GM12878 (cell line): Measurements from ENCODE around the gene NCR2. TPM values are rescaled to one million over a fixed set of nuclear protein-coding genes. Genes with fewer than 3 reads are reported as not detected.

ENCODE experiments used
- ATAC-seq: fragments of 200-7000 bp; cut with Tn5 transposase; 3 replicates; pipeline ENCODE4 v1.9.1; 2020; ENCODE audit warnings: mild to moderate bottlenecking, moderate library complexity
- BruUV-seq: library from RNA; stranded (reverse); fragments of 400-500 nt; replicated peaks from 2 replicates; lab custom pipeline; 2021; lab: Mats Ljungman, UMichigan
- CTCF ChIA-PET: fragments of 300-600 bp; sonication (Branson Sonifier 250); formaldehyde crosslinking; extraction: SDS; loops from one replicate; lab custom pipeline; 2021; ENCODE audit warnings: inconsistent platforms; lab: Yijun Ruan, JAX
- POLR2A ChIA-PET: fragments of 350-600 bp; formaldehyde crosslinking; extraction: SDS; loops from one replicate; lab custom pipeline; 2021; ENCODE audit warnings: inconsistent platforms; lab: Charles Lee
- RAD21 ChIA-PET: fragments of 300-600 bp; sonication (Branson Sonifier 250); formaldehyde crosslinking; loops from one replicate; lab custom pipeline; 2023; ENCODE audit warnings: antibody characterized with exemption; ENCODE audit not compliant: unreplicated experiment; lab: Charles Lee
- SMC1A ChIA-PET: fragments of 300-600 bp; sonication (Branson Sonifier 250); formaldehyde crosslinking; loops from one replicate; lab custom pipeline; 2023; ENCODE audit not compliant: unreplicated experiment, uncharacterized antibody; lab: Charles Lee
- DNase-seq: peaks from one replicate; pipeline ENCODE4 v3.0.0-alpha.2; 2011; ENCODE audit warnings: low read depth, low spot score
- FAIRE-seq: peaks from 3 replicates; lab custom pipeline; 2011; peaks lifted over from hg19 to GRCh38; lab: Jason Lieb, UNC
- H2AFZ ChIP-seq: 2 replicates; pipeline ENCODE4 v1.6.0; 2011; ENCODE audit warnings: low read depth, low read length, control low read depth; ENCODE audit not compliant: control insufficient read depth
- H3K27ac ChIP-seq: 2 replicates; pipeline ENCODE4 v1.5.1; 2011; ENCODE audit warnings: control low read depth; ENCODE audit not compliant: control insufficient read depth, insufficient read depth
- H3K27me3 ChIP-seq, 2 experiments: replicated peaks in 1 of 2; 2 replicates each; pipeline versions ENCODE4 v1.6.0 to v1.6.1; 2011; ENCODE audit warnings: low read length in 1 of 2; ENCODE audit not compliant: control insufficient read depth in 2 of 2, insufficient read depth in 2 of 2
- H3K36me3 ChIP-seq, 2 experiments: 2 replicates each; pipeline ENCODE4 v1.5.1; 2011; ENCODE audit warnings: low read length in 1 of 2; ENCODE audit not compliant: control insufficient read depth in 2 of 2, insufficient read depth in 2 of 2
- H3K4me1 ChIP-seq: 2 replicates; pipeline ENCODE4 v1.6.1; 2011; ENCODE audit warnings: mild to moderate bottlenecking, low read length, moderate library complexity, mixed read lengths; ENCODE audit not compliant: control insufficient read depth, insufficient read depth
- H3K4me2 ChIP-seq: 2 replicates; pipeline ENCODE4 v1.6.0; 2011; ENCODE audit warnings: control low read depth; ENCODE audit not compliant: control insufficient read depth, insufficient read depth
- H3K4me3 ChIP-seq: fragments of 200-600 bp; sonication (generic); 2 replicates; pipeline ENCODE4 v1.5.1; 2016
- H3K79me2 ChIP-seq: 2 replicates; pipeline ENCODE4 v1.6.0; 2011; ENCODE audit warnings: low read length; ENCODE audit not compliant: control insufficient read depth, insufficient read depth
- H3K9ac ChIP-seq: 2 replicates; pipeline ENCODE4 v1.8.0; 2011; ENCODE audit warnings: low read length, control low read depth, mixed read lengths; ENCODE audit not compliant: control insufficient read depth, insufficient read depth
- H3K9me3 ChIP-seq: replicated peaks from 3 replicates; pipeline ENCODE4 v1.5.1; 2011; ENCODE audit warnings: mild to moderate bottlenecking, low read length; ENCODE audit not compliant: control insufficient read depth, insufficient read depth
- H4K20me1 ChIP-seq: 2 replicates; pipeline ENCODE4 v1.6.0; 2011; ENCODE audit not compliant: control insufficient read depth, insufficient read depth
- BRCA1 ChIP-seq: IDR thresholded peaks from 2 replicates; pipeline ENCODE4 v1.6.1; 2011; ENCODE audit warnings: low read depth, low read length, improper control_type of control experiment
- CEBPB ChIP-seq, 2 experiments: fragments of 150-350 bp in 1 of 2; IDR thresholded peaks; 2 replicates each; pipeline ENCODE4 v1.6.1; 2012 to 2014; ENCODE audit warnings: low read depth in 2 of 2, low read length in 2 of 2, borderline replicate concordance in 1 of 2, inconsistent platforms in 1 of 2
- EED ChIP-seq: sonication (generic); IDR thresholded peaks from 2 replicates; pipeline ENCODE4 v1.6.1; 2016; ENCODE audit warnings: antibody characterized with exemption, low read depth
- LARP7 ChIP-seq: fragments of 450-650 bp; IDR thresholded peaks from 2 replicates; pipeline ENCODE4 v1.6.1; 2017; ENCODE audit warnings: mild to moderate bottlenecking
- PAX8 ChIP-seq: fragments of 450-650 bp; IDR thresholded peaks from 2 replicates; pipeline ENCODE4 v1.6.1; 2017; ENCODE audit warnings: mild to moderate bottlenecking, moderate library complexity
- RBBP5 ChIP-seq: fragments of 200-600 bp; sonication (generic); conservative IDR thresholded peaks from 2 replicates; pipeline ENCODE4 v1.6.1; 2016
- RELA ChIP-seq: fragments of 450-650 bp; IDR thresholded peaks from 2 replicates; pipeline ENCODE4 v1.8.0; 2014; ENCODE audit warnings: borderline replicate concordance; ENCODE audit not compliant: partially characterized antibody
- SIN3A ChIP-seq: IDR thresholded peaks from 2 replicates; pipeline ENCODE4 v1.6.1; 2012; ENCODE audit warnings: low read depth, low read length, improper control_type of control experiment
- WGBS: methylation state at CpG from one replicate; pipeline ENCODE4 v1.1.6; 2016; ENCODE audit warnings: low lambda C conversion rate; ENCODE audit not compliant: insufficient replicate concordance, insufficient coverage; ENCODE audit errors: missing lambda C conversion rate; 5-methylcytosine and 5-hydroxymethylcytosine counted together
- in situ Hi-C: fragments of 300-500 bp; cut with MboI; formaldehyde crosslinking; loops from 9 replicates; pipeline ENCODE4 v1.14.3; 2018; ENCODE audit warnings: mixed read lengths
- intact Hi-C: fragments of 100-400 bp; cut with micrococcal nuclease; formaldehyde crosslinking; loops from one replicate; pipeline ENCODE4 v1.14.2; 2022; ENCODE audit not compliant: unreplicated experiment
- polyA plus RNA-seq, 11 experiments: library from polyadenylated mRNA; depleted of rRNA in 4 of 11; unstranded in 6 of 11; stranded (reverse) in 5 of 11; fragments of >200 nt; fragmentation: Nextera tagmentation in 4 of 11; fragmentation: Illumina TruSeq in 1 of 11; extraction: Ambion mirVana in 4 of 11; extraction: Trizol in 1 of 11; gene quantifications; 1 replicate in 1 of 11; 2 replicates in 10 of 11; pipeline versions ENCODE4 v1.2.1 to v1.2.3, GENCODE V29; 2011 to 2016; ENCODE audit warnings: inconsistent platforms in 2 of 11, missing spikeins in 2 of 11, low read depth in 1 of 11
- total RNA-seq, 4 experiments: library from RNA; depleted of rRNA in 3 of 4; stranded (reverse); fragments of >200 nt in 3 of 4; fragmentation: Illumina TruSeq in 1 of 4; extraction: Trizol in 1 of 4; gene quantifications; 2 replicates each; pipeline versions ENCODE4 v1.2.1 to v1.2.3, GENCODE V29; 2013 to 2021
- TF ChIP-seq, protein P1 (sequence below): fragments of 450-650 bp; IDR thresholded peaks from 2 replicates; pipeline ENCODE4 v1.6.1; 2017; ENCODE audit warnings: antibody characterized with exemption, mild to moderate bottlenecking, moderate library complexity

NCR2 gene
- total and polyA plus RNA-seq, 10 of the 15 experiments (the other 5 are each of a cell fraction or from before 2014, with no cell fraction given) = 0.21 to 0.53 TPM; not detected in 8

DNA sequence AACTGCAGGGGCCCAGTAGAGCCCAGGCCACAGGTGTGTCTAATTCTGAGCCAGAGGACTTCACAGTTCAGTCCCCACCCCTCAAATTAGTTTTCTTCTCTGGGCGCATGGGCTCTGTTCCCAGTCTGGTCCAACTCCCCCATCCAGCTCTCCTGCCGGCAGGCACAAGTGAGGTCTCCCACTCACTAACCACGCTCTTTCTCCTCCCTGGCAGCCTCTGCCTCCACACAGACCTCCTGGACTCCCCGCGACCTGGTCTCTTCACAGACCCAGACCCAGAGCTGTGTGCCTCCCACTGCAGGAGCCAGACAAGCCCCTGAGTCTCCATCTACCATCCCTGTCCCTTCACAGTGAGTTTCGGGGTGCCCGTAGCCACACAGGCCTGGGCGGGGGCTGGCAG is 6.2 kb downstream of the NCR2 start:
- Histone ChIP-seq H3K27ac (no peak overlapping the region), H3K79me2 (no peaks in the 10 kb centered on the region), H3K4me1 (peaks cover 7% of the 10 kb centered on the region; the same call in 1 of the 2 replicates), H4K20me1 (no peaks in the 10 kb centered on the region), H3K4me3 (no peak overlapping the region), H3K9me3 (no peaks in the 10 kb centered on the region), H2AFZ (no peak overlapping the region), H3K9ac (no peak overlapping the region)
- POLR2A ChIA-PET = no interaction called here
- CTCF ChIA-PET = interaction anchor here (1.4 kb wide), 1 partner anchor 8 kb away, joined by 3 read pairs; no protein-coding TSS in a partner anchor
- BruUV-seq = no TSS peak
- in situ Hi-C loops = no loop called here
- 86% methylated on average over 5 of the region's 8 CpGs for WGBS
- ATAC-seq (no peak), DNase-seq (no peak)
- TF ChIP-seq LARP7 = no peak
- no peak for TF ChIP-seq BRCA1
- TF ChIP-seq RELA = no peak
- no peak for TF ChIP-seq PAX8
- TF ChIP-seq, protein P1, sequence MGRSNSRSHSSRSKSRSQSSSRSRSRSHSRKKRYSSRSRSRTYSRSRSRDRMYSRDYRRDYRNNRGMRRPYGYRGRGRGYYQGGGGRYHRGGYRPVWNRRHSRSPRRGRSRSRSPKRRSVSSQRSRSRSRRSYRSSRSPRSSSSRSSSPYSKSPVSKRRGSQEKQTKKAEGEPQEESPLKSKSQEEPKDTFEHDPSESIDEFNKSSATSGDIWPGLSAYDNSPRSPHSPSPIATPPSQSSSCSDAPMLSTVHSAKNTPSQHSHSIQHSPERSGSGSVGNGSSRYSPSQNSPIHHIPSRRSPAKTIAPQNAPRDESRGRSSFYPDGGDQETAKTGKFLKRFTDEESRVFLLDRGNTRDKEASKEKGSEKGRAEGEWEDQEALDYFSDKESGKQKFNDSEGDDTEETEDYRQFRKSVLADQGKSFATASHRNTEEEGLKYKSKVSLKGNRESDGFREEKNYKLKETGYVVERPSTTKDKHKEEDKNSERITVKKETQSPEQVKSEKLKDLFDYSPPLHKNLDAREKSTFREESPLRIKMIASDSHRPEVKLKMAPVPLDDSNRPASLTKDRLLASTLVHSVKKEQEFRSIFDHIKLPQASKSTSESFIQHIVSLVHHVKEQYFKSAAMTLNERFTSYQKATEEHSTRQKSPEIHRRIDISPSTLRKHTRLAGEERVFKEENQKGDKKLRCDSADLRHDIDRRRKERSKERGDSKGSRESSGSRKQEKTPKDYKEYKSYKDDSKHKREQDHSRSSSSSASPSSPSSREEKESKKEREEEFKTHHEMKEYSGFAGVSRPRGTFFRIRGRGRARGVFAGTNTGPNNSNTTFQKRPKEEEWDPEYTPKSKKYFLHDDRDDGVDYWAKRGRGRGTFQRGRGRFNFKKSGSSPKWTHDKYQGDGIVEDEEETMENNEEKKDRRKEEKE = no peak
- TF ChIP-seq RBBP5 = no peak
- no peak for TF ChIP-seq CEBPB (IDR thresholded peaks at IDR 0.05; ENCODE audit: borderline replicate concordance in 1 of 2, low read depth in 2 of 2, low read length in 2 of 2)
- no peak for TF ChIP-seq EED
- TF ChIP-seq SIN3A = no peak
- TF ChIP-seq, all 136 proteins: peak for 0
- peaks cover 0 to 3% of the 10 kb centered on the region in 2 experiments; a peak in 2 of 4 replicates for H3K27me3 ChIP-seq
- no peaks in the 10 kb centered on the region for H3K36me3 ChIP-seq
- no peak for FAIRE-seq
- ChIA-PET SMC1A (no interaction called here), RAD21 (interaction anchor here (0.6 kb wide), 1 partner anchor 25 kb away, joined by 3 read pairs; no protein-coding TSS in a partner anchor)
- intact Hi-C loops = no loop called here
- no peak overlapping the region for H3K4me2 ChIP-seq
